B cell (primary cell): ENCODE measurements around the gene SGSM1. TPM values are rescaled to one million over a fixed set of nuclear protein-coding genes. Genes with fewer than 3 reads are reported as not detected.

Source experiments
- ATAC-seq: fragments of 200-7000 bp; cut with Tn5 transposase; one replicate; pipeline ENCODE4 v1.10.0; 2021; ENCODE audit warnings: low read depth, mild to moderate bottlenecking, moderate number of reproducible peaks, moderate library complexity
- CTCF ChIA-PET: fragments of 350-600 bp; sonication (Branson Sonifier 250); formaldehyde crosslinking; loops from one replicate; lab custom pipeline; 2021; ENCODE audit warnings: antibody characterized with exemption, inconsistent platforms; lab: Charles Lee
- POLR2A ChIA-PET: fragments of 350-600 bp; sonication (Branson Sonifier 250); formaldehyde crosslinking; loops from one replicate; lab custom pipeline; 2021; ENCODE audit warnings: antibody characterized with exemption; lab: Charles Lee
- DNase-seq: peaks from one replicate; pipeline ENCODE4 v3.0.0; 2013
- H2AFZ ChIP-seq: 2 replicates; pipeline ENCODE4 v1.6.1; 2012; ENCODE audit warnings: mild to moderate bottlenecking, low read depth, low read length; ENCODE audit not compliant: insufficient read depth, poor library complexity, severe bottlenecking
- H3K27ac ChIP-seq, 2 donors: 1 replicate in 1 of 2; 2 replicates in 1 of 2; pipeline ENCODE4 v1.5.1; 2012 to 2013; ENCODE audit warnings: low read length in 2 of 2, mild to moderate bottlenecking in 2 of 2, moderate library complexity in 1 of 2
- H3K27me3 ChIP-seq, 4 experiments: fragments of 200-600 bp in 1 of 4; sonication (generic) in 1 of 4; replicated peaks in 1 of 4; 1 replicate in 2 of 4; 2 replicates in 2 of 4; pipeline versions ENCODE4 v1.6.1 to v1.7.0; 2013 to 2016; ENCODE audit warnings: low read length in 3 of 4, mild to moderate bottlenecking in 2 of 4, mixed read lengths in 1 of 4, moderate library complexity in 1 of 4; ENCODE audit not compliant: insufficient read depth in 4 of 4, control insufficient read depth in 3 of 4; ENCODE audit errors: control extremely low read depth in 1 of 4
- H3K36me3 ChIP-seq, 2 experiments: replicated peaks in 1 of 2; 1 replicate in 1 of 2; 2 replicates in 1 of 2; pipeline versions ENCODE4 v1.6.1 to v1.7.1; 2013; ENCODE audit warnings: low read length in 1 of 2; ENCODE audit not compliant: insufficient read depth in 2 of 2, control insufficient read depth in 1 of 2; ENCODE audit errors: control extremely low read depth in 1 of 2, extremely low read depth in 1 of 2
- H3K4me1 ChIP-seq, 2 donors: fragments of 200-600 bp in 1 of 2; sonication (generic) in 1 of 2; 1 replicate in 1 of 2; 2 replicates in 1 of 2; pipeline versions ENCODE4 v1.5.1 to v1.6.1; 2013 to 2017; ENCODE audit warnings: low read length in 2 of 2; ENCODE audit not compliant: control insufficient read depth in 2 of 2, insufficient read depth in 2 of 2
- H3K4me2 ChIP-seq: replicated peaks from 2 replicates; pipeline ENCODE3; 2012; ENCODE audit warnings: mild to moderate bottlenecking, low read depth, low read length; ENCODE audit not compliant: poor library complexity, severe bottlenecking
- H3K4me3 ChIP-seq, 5 experiments: fragments of 200-600 bp in 1 of 5; sonication (generic) in 1 of 5; 1 replicate in 3 of 5; 2 replicates in 2 of 5; pipeline versions ENCODE4 v1.5.1 to v1.7.0; 2011 to 2016; ENCODE audit warnings: low read length in 4 of 5, mild to moderate bottlenecking in 4 of 5, low read depth in 2 of 5, control low read depth in 1 of 5, moderate library complexity in 1 of 5; ENCODE audit not compliant: insufficient read depth in 1 of 5; ENCODE audit errors: control extremely low read depth in 1 of 5, extremely low read depth in 1 of 5
- H3K79me2 ChIP-seq: fragments of 200-600 bp; sonication (generic); one replicate; pipeline ENCODE4 v1.6.0; 2016; ENCODE audit warnings: low read length; ENCODE audit not compliant: control insufficient read depth, insufficient read depth
- H3K9ac ChIP-seq: fragments of 200-600 bp; sonication (generic); 2 replicates; pipeline ENCODE4 v1.6.1; 2017; ENCODE audit warnings: mild to moderate bottlenecking, low read length, moderate library complexity
- H3K9me3 ChIP-seq, 3 donors: one replicate each; pipeline versions ENCODE4 v1.6.1 to v1.7.1; 2013; ENCODE audit warnings: low read length in 2 of 3; ENCODE audit not compliant: control insufficient read depth in 2 of 3, insufficient read depth in 1 of 3; ENCODE audit errors: control extremely low read depth in 1 of 3
- H4K20me1 ChIP-seq: 2 replicates; pipeline ENCODE4 v1.6.0; 2012; ENCODE audit warnings: mild to moderate bottlenecking, low read length; ENCODE audit not compliant: insufficient read depth, control insufficient read depth, poor library complexity, severe bottlenecking
- H3K27ac Mint-ChIP-seq: one replicate; pipeline ENCODE4 v1.8.0; 2021; ENCODE audit warnings: mixed read lengths
- H3K27me3 Mint-ChIP-seq: one replicate; pipeline ENCODE4 v1.8.0; 2021; ENCODE audit warnings: mixed read lengths
- H3K4me1 Mint-ChIP-seq: one replicate; pipeline ENCODE4 v1.8.0; 2021; ENCODE audit warnings: mixed read lengths
- H3K4me3 Mint-ChIP-seq: one replicate; pipeline ENCODE4 v1.8.0; 2021; ENCODE audit warnings: mixed read lengths
- H3K9me3 Mint-ChIP-seq: one replicate; pipeline ENCODE4 v1.8.0; 2022; ENCODE audit warnings: mixed read lengths; ENCODE audit not compliant: insufficient read depth
- EZH2 ChIP-seq: IDR thresholded peaks from 2 replicates; pipeline ENCODE4 v1.6.1; 2012; ENCODE audit warnings: borderline replicate concordance, low read depth, mild to moderate bottlenecking, moderate library complexity, low read length; ENCODE audit not compliant: insufficient read depth, poor library complexity, severe bottlenecking
- WGBS: methylation state at CpG from one replicate; pipeline ENCODE4 v1.1.5; 2013; ENCODE audit warnings: missing lambda C conversion rate; ENCODE audit not compliant: insufficient coverage; 5-methylcytosine and 5-hydroxymethylcytosine counted together
- intact Hi-C: fragments of 100-400 bp; cut with micrococcal nuclease; formaldehyde crosslinking; loops from one replicate; pipeline ENCODE4 v1.10.0; 2022
- polyA plus RNA-seq: library from polyadenylated mRNA; depleted of rRNA; stranded (reverse); fragments of >200 nt; gene quantifications from 2 replicates; pipeline ENCODE4 v1.2.3, GENCODE V29; 2012
- total RNA-seq, 2 donors: library from RNA; stranded (reverse); fragments of 120-200 nt in 1 of 2; gene quantifications; 1 replicate in 1 of 2; 2 replicates in 1 of 2; pipeline versions ENCODE4 v1.2.3 to v1.2.4, GENCODE V29; 2013 to 2022
- TF ChIP-seq, protein P1 (sequence below): fragments of 200-600 bp; IDR thresholded peaks from one replicate; pipeline ENCODE4 v1.8.0; 2022; ENCODE audit warnings: antibody characterized with exemption, mild to moderate bottlenecking

Gene SGSM1
- total and polyA plus RNA-seq, 2 donors (not counting 1 experiment from before 2014, with no cell fraction given), result 0.91 to 1.3 TPM

DNA sequence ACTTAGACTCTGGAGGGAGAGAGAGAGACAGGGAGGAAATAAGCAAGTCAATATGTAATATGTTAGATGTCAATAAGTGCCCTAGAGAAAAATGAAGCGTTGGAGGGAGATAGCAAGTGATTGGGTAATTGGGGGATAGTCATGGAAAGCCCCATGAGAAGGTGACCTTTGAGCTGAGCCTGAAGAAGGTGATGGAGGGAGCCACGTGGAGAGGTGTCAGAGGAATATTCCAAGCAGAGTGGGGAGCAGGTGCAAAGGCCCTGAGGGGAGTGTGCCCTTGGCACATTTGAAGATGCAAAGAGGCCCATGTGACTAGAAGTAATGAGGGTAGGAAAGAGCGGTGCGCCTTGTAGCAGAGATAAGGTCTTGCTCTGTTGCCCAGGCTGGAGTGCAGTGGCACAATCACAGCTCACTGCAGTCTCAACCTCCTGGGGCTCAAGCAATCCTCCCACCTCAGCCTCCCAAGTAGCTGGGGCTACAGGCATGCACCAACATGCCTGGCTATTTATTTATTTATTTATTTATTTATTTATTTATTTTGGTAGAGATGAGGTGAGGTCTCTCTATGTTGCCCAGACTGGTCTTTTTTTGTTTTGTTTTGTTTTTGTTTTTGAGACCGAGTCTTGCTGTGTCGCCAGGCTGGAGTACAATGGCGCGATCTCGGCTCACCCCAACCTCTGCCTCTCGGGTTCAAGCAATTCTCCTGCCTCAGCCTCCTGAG, 138.4 kb downstream of the SGSM1 start:
- Mint-ChIP-seq H3K4me1 (no peaks in the 10 kb centered on the region), H3K4me3 (no peak overlapping the region), H3K27ac (no peak overlapping the region), H3K9me3 (no peaks in the 10 kb centered on the region), H3K27me3 (peaks cover 40% of the 10 kb centered on the region)
- no peak overlapping the region for H3K4me2 ChIP-seq
- DNase-seq, result no peak
- WGBS, result 93% methylated on average over 8 of the region's 10 CpGs
- H3K79me2 ChIP-seq, result no peaks in the 10 kb centered on the region
- no peak for ATAC-seq
- no peaks in the 10 kb centered on the region for H3K36me3 ChIP-seq
- no peaks in the 10 kb centered on the region for H4K20me1 ChIP-seq
- H3K9ac ChIP-seq, result no peak overlapping the region
- H3K4me1 ChIP-seq, result no peaks in the 10 kb centered on the region
- no peak overlapping the region for H3K4me3 ChIP-seq
- no peak overlapping the region for H2AFZ ChIP-seq
- no peaks in the 10 kb centered on the region for H3K9me3 ChIP-seq
- no peak for TF ChIP-seq EZH2
- TF ChIP-seq, protein P1, sequence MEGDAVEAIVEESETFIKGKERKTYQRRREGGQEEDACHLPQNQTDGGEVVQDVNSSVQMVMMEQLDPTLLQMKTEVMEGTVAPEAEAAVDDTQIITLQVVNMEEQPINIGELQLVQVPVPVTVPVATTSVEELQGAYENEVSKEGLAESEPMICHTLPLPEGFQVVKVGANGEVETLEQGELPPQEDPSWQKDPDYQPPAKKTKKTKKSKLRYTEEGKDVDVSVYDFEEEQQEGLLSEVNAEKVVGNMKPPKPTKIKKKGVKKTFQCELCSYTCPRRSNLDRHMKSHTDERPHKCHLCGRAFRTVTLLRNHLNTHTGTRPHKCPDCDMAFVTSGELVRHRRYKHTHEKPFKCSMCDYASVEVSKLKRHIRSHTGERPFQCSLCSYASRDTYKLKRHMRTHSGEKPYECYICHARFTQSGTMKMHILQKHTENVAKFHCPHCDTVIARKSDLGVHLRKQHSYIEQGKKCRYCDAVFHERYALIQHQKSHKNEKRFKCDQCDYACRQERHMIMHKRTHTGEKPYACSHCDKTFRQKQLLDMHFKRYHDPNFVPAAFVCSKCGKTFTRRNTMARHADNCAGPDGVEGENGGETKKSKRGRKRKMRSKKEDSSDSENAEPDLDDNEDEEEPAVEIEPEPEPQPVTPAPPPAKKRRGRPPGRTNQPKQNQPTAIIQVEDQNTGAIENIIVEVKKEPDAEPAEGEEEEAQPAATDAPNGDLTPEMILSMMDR, result no peak
- CTCF ChIA-PET, result no interaction called here
- intact Hi-C loops, result no loop called here
- peaks cover 0 to 13% (median 2%) of the 10 kb centered on the region in 4 experiments for H3K27me3 ChIP-seq
- POLR2A ChIA-PET, result no interaction called here
- H3K27ac ChIP-seq, result no peak overlapping the region

- Histone ChIP-seq H3K79me2 (no peaks in the 10 kb centered on the region), H3K4me3 (no peak overlapping the region), H3K9ac (no peak overlapping the region), H3K9me3 (no peaks in the 10 kb centered on the region), H3K4me2 (no peak overlapping the region), H3K36me3 (no peaks in the 10 kb centered on the region), H3K4me1 (no peaks in the 10 kb centered on the region), H4K20me1 (no peaks in the 10 kb centered on the region), H3K27ac (no peak overlapping the region), H2AFZ (no peak overlapping the region), H3K27me3 (peaks cover 0 to 20% (median 7%) of the 10 kb centered on the region in 4 experiments)
- POLR2A ChIA-PET, result no interaction called here
- Mint-ChIP-seq H3K4me1 (no peaks in the 10 kb centered on the region), H3K9me3 (no peaks in the 10 kb centered on the region), H3K27me3 (peaks cover 49% of the 10 kb centered on the region), H3K27ac (no peak overlapping the region), H3K4me3 (no peak overlapping the region)
- TF ChIP-seq, protein P1, result no peak
- no peak for TF ChIP-seq EZH2
- CTCF ChIA-PET, result no interaction called here
- intact Hi-C loops, result no loop called here
- ATAC-seq, result no peak
- WGBS, result 80% methylated on average over 2 of the region's 4 CpGs
- no peak for DNase-seq
Measured at GRCh38 chr22:24945430-24945829, 139.4 kb downstream of the SGSM1 start.
